Activated naive CD4-positive, alpha-beta T cell treated with anti-CD3 and anti-CD28 coated beads, Interleukin-2, amount 50 U/mL, for 24 hours (primary cell): ENCODE data around the gene RNASE8.
"Not testable (repeated sequence)": the region's sequence is repeated elsewhere in the genome, so short reads cannot be mapped to it uniquely, and the experiment has no call there.

Experiments used
- H3K27ac Mint-ChIP-seq: one replicate; pipeline ENCODE4 v1.8.0; 2021; ENCODE audit warnings: mild to moderate bottlenecking, mixed read lengths
- H3K27me3 Mint-ChIP-seq: one replicate; pipeline ENCODE4 v1.8.0; 2021; ENCODE audit warnings: mixed read lengths
- H3K36me3 Mint-ChIP-seq: one replicate; pipeline ENCODE4 v1.8.0; 2021; ENCODE audit warnings: mixed read lengths
- H3K4me1 Mint-ChIP-seq: one replicate; pipeline ENCODE4 v1.8.0; 2021; ENCODE audit warnings: mixed read lengths
- H3K4me3 Mint-ChIP-seq: one replicate; pipeline ENCODE4 v1.8.0; 2021; ENCODE audit warnings: mild to moderate bottlenecking, mixed read lengths
- H3K9me3 Mint-ChIP-seq: one replicate; pipeline ENCODE4 v1.8.0; 2021; ENCODE audit warnings: mixed read lengths

The RNASE8 gene

GRCh38 chr14:21040370-21040925, 17.2 kb upstream of the RNASE8 start:
- H3K9me3 Mint-ChIP-seq, result no peaks in the 10 kb centered on the region
- no peak overlapping the region for H3K4me3 Mint-ChIP-seq
- peaks cover 9% of the 10 kb centered on the region for H3K4me1 Mint-ChIP-seq
- peaks cover 3% of the 10 kb centered on the region for H3K27me3 Mint-ChIP-seq
- H3K36me3 Mint-ChIP-seq, result no peaks in the 10 kb centered on the region
- H3K27ac Mint-ChIP-seq, result no peak overlapping the region

GRCh38 chr14:21040941-21041340, 16.7 kb upstream of the RNASE8 start:
- H3K27me3 Mint-ChIP-seq, H3K36me3 Mint-ChIP-seq, H3K27ac Mint-ChIP-seq, H3K9me3 Mint-ChIP-seq, H3K4me3 Mint-ChIP-seq, H3K4me1 Mint-ChIP-seq: not testable (repeated sequence)

GRCh38 chr14:21041676-21042433, 15.8 kb upstream of the RNASE8 start, which contains the start of gene RNASE7:
RNASE7 (plus strand) TSS chr14:21042362; CDS start chr14:21042993, 631 bp downstream.
- peaks cover 3% of the 10 kb centered on the region for H3K27me3 Mint-ChIP-seq

DNA sequence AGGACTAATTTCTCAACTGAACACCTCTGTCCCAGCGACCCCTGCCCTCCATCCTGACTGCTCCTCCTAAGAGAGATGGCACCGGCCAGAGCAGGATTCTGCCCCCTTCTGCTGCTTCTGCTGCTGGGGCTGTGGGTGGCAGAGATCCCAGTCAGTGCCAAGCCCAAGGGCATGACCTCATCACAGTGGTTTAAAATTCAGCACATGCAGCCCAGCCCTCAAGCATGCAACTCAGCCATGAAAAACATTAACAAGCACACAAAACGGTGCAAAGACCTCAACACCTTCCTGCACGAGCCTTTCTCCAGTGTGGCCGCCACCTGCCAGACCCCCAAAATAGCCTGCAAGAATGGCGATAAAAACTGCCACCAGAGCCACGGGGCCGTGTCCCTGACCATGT, 14.7 kb upstream of the RNASE8 start:
- Mint-ChIP-seq H3K4me1 (peaks cover 9% of the 10 kb centered on the region), H3K4me3 (no peak overlapping the region), H3K27ac (no peak overlapping the region), H3K9me3 (no peaks in the 10 kb centered on the region), H3K36me3 (no peaks in the 10 kb centered on the region), H3K27me3 (peaks cover 6% of the 10 kb centered on the region)

More at GRCh38 chr14:21041676-21042433, 15.8 kb upstream of the RNASE8 start, which contains the start of gene RNASE7:
- H3K4me3 Mint-ChIP-seq, result no peak within 1 kb of the TSS
- no peaks in the 10 kb centered on the region for H3K36me3 Mint-ChIP-seq
- H3K27ac Mint-ChIP-seq, result peak within 1 kb of the TSS; percentile 42
- H3K9me3 Mint-ChIP-seq, result no peaks in the 10 kb centered on the region
- peaks cover 9% of the 10 kb centered on the region for H3K4me1 Mint-ChIP-seq

GRCh38 chr14:21043387-21043973, 14.1 kb upstream of the RNASE8 start:
- H3K27me3 Mint-ChIP-seq, result peaks cover 6% of the 10 kb centered on the region
- no peak overlapping the region for H3K27ac Mint-ChIP-seq
- H3K36me3 Mint-ChIP-seq, result no peaks in the 10 kb centered on the region
- peaks cover 9% of the 10 kb centered on the region for H3K4me1 Mint-ChIP-seq
- H3K9me3 Mint-ChIP-seq, result no peaks in the 10 kb centered on the region
- no peak overlapping the region for H3K4me3 Mint-ChIP-seq

- peaks cover 9% of the 10 kb centered on the region for H3K4me1 Mint-ChIP-seq
- H3K4me3 Mint-ChIP-seq, result no peak overlapping the region
- H3K9me3 Mint-ChIP-seq, result no peaks in the 10 kb centered on the region
Measured at GRCh38 chr14:21043974-21044618, 13.5 kb upstream of the RNASE8 start.

DNA sequence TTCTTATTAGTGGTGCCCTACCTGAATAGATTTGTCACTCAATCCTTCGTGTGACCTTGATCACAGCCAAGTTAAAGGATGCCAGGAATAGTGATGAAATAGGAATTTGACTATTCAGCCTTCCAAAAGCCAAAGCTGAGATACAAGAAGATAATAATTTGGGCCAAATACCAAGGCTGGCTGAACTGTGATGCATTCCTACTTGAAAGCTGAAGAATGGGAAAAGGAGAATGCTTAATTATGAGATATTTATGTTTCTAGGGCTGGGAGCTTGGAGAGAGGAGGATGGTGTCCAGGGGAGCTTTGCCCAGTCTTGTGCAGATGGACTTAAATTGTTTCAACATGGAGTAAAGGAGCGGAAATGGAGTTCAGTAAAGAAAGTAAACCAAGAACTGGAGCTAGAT, 10.2 kb upstream of the RNASE8 start:
- peaks cover 6% of the 10 kb centered on the region for H3K27me3 Mint-ChIP-seq
- H3K9me3 Mint-ChIP-seq, result no peaks in the 10 kb centered on the region
- peaks cover 9% of the 10 kb centered on the region for H3K4me1 Mint-ChIP-seq
- no peak overlapping the region for H3K27ac Mint-ChIP-seq
- no peaks in the 10 kb centered on the region for H3K36me3 Mint-ChIP-seq
- H3K4me3 Mint-ChIP-seq, result no peak overlapping the region

More at GRCh38 chr14:21043974-21044618, 13.5 kb upstream of the RNASE8 start:
- Mint-ChIP-seq H3K36me3 (no peaks in the 10 kb centered on the region), H3K27ac (no peak overlapping the region), H3K27me3 (peaks cover 6% of the 10 kb centered on the region)

DNA sequence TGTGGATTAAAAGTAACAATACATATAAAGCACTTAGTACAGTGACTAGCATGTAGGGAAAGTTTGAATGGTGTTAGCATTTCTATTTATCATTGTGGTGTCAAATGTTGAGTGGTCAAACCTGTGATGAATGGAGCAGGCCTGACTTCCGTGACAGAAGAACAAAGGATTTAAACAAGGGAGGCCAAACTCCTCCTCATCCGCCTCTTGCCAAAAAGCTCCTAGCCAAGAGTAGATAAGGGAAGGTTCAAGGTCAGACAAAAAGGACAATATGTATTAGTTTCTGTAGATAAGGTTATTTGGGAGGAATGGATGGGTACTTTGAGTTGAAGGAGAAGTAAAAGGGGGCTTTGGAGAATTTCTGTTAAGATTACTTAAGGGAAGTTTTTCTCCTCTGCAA, 9.0 kb upstream of the RNASE8 start:
- Mint-ChIP-seq H3K4me1 (peaks cover 9% of the 10 kb centered on the region), H3K36me3 (no peaks in the 10 kb centered on the region), H3K9me3 (no peaks in the 10 kb centered on the region), H3K4me3 (no peak overlapping the region), H3K27me3 (peaks cover 3% of the 10 kb centered on the region), H3K27ac (no peak overlapping the region)

DNA sequence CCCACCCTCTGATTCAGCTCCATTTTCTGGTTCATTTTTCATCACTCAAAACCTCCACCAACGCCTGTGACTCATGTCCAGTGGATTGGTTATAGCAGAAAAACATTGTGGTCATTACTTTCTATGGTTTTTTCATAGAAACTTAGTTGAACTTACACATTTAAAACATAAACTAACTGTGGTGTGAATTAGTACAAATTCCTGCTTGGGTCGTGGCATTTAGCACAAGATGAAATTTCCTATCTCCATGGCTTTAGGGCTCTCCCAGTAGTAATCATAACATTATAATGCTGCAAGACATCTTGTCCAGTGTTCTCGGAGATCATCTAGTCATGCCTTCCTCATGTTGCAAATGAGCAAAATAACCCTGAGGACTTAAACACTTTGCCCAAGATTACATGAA, 8.3 kb upstream of the RNASE8 start:
- H3K27ac Mint-ChIP-seq, result no peak overlapping the region
- H3K4me1 Mint-ChIP-seq, result peaks cover 6% of the 10 kb centered on the region
- no peak overlapping the region for H3K4me3 Mint-ChIP-seq
- H3K36me3 Mint-ChIP-seq, result no peaks in the 10 kb centered on the region
- H3K27me3 Mint-ChIP-seq, result peaks cover 3% of the 10 kb centered on the region
- H3K9me3 Mint-ChIP-seq, result no peaks in the 10 kb centered on the region

DNA sequence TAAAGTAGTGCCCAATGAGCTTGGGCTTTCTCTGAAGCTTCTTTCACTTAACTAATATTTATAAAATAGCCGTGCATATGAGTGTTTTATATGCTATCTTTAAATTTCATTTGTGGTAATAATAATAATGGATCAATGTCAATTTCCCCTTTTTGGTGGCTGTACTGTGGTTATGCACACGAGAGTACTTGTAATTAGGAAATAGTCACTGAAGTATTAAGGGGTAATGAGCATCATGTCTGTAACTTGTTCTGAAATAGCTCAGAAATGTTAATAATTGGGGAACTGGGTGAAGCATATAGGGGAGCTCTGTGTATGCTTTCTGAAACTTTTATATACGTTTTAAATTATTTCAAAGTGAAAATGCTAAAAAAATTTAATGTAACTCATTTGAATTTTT, 7.0 kb upstream of the RNASE8 start:
- H3K4me3 Mint-ChIP-seq, result no peak overlapping the region
- no peaks in the 10 kb centered on the region for H3K36me3 Mint-ChIP-seq
- no peaks in the 10 kb centered on the region for H3K4me1 Mint-ChIP-seq
- H3K9me3 Mint-ChIP-seq, result no peaks in the 10 kb centered on the region
- no peak overlapping the region for H3K27ac Mint-ChIP-seq
- H3K27me3 Mint-ChIP-seq, result peaks cover 3% of the 10 kb centered on the region

DNA sequence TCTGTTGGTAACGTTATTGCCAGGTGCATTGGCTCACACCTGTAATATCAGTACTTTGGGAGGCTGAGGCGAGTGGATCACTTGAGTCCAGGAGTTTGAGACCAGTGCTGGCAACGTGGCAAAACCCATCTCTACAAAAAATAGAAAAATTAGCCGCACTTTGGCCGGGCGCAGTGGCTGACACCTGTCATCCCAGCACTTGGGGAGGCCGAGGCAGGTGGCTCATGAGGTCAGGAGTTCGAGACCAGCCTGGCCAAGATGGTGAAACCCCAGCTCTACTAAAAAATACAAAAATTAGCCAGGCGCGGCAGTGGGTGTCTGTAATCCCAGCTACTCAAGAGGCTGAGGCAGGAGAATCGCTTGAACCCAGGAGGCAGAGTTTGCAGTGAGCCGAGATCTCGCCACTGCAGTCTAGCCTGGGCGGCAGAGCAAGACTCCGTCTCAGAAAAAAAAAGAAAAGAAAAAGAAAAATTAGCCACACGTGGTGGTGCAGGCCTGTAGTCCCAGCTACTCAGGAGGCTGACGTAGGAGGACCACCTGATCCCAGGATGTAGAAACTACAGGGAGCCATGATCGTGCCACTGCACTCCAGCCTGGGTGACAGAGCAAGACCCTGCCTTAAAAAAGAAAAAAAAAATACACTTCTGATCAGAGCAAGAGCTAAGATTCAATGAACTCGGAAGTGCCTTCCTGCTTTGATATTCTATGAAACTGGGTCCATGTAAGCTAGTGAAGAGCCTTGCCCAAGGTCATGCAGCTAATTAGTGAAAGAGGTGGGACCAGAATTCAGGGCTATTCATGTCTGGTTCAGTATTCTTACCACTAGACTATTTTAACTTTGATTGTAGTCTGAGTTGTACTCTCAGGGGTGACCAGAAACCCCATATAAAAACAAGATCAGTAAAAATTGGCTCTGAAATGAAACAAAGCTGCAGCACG, 4.2 kb upstream of the RNASE8 start:
- no peak overlapping the region for H3K27ac Mint-ChIP-seq

DNA sequence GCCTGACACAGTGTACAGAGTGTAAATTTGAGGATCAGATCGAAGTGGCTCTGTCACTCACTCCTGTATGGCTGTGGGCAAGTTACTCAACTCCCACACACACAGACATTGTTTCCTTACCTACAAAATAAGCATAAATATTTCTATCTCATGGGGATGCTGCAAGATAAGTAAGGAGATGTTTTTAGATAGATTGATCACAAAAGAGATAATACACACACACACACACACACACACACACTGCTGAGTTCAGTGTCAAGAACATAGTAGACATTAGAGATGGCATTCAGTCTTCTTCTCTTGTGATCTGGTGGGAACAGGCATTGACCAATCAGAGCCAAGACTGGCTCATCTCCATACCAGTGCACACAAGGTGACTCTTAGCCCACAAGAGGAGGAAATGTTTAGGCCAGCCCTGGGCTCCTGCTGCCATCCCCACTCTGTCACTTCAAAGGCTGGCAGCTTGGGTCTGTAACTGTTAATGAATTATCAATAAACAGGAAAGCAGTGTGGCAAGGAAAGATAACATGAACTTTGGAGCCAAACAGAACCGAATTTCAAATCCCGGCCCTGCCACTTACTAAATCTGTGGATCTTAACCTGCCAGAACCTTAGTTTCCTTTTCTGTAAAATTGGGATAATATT, 3.4 kb upstream of the RNASE8 start:
- Mint-ChIP-seq H3K4me3 (no peak overlapping the region), H3K27ac (no peak overlapping the region), H3K4me1 (no peaks in the 10 kb centered on the region), H3K36me3 (no peaks in the 10 kb centered on the region), H3K9me3 (no peaks in the 10 kb centered on the region), H3K27me3 (no peaks in the 10 kb centered on the region)

More for the DNA sequence above, 4.2 kb upstream of the RNASE8 start:
- no peaks in the 10 kb centered on the region for H3K36me3 Mint-ChIP-seq
- no peaks in the 10 kb centered on the region for H3K4me1 Mint-ChIP-seq
- H3K4me3 Mint-ChIP-seq, result no peak overlapping the region
- no peaks in the 10 kb centered on the region for H3K9me3 Mint-ChIP-seq
- H3K27me3 Mint-ChIP-seq, result no peaks in the 10 kb centered on the region

DNA sequence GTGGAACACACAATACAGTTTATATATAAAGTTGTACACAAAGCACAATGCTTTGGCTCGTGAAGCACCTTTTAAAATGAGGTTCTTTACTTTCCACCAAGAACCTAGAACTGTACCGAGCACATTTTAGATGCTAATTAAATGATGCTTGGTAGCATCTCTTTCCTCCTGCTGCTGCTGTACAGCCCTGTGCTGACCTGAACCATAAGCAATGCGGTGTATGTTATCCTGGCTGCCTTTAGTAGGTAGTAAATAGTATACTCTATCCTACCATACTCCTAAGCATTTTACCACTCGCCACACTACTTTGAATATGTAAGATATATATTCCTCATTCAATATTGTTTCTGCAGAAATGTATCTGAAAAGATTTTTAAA, 2.9 kb upstream of the RNASE8 start:
- no peaks in the 10 kb centered on the region for H3K9me3 Mint-ChIP-seq
- no peaks in the 10 kb centered on the region for H3K4me1 Mint-ChIP-seq
- peaks cover under 1% of the 10 kb centered on the region for H3K27me3 Mint-ChIP-seq
- H3K27ac Mint-ChIP-seq, result no peak overlapping the region
- H3K36me3 Mint-ChIP-seq, result no peaks in the 10 kb centered on the region
- H3K4me3 Mint-ChIP-seq, result no peak overlapping the region

DNA sequence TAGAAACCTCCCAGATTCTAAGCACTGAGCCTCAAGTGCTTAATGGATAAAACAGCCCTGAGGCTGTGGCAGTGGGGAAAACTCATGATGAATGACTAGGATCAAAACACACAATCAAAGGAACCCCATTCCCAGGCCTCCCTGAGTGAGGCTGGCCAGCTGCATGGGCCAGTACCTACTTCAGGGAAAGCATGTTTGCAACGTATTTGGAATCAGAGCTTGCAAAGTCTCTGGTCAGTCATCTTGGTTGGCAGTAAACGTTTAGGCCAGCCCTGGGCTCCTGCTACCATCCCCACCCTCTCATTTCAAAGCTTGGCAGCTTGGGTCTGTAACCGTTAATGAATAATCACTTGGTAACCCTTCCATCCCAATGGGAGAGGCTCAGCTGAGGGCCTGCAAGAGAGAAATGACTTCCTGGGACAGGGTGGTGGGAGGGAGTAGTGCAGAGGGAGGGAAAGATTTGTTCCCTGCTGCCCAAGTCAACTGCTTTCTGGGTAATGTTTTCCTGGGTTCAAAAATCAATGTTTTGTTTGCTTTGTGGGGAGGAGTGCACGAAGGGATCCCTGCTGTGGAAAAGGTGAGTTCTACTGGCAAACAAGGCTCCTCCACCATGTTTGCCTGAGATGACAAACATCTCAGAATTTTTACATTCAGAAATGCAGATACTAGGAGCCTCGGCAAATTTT, 2.0 kb upstream of the RNASE8 start:
- Mint-ChIP-seq H3K4me1 (no peaks in the 10 kb centered on the region), H3K27me3 (peaks cover 2% of the 10 kb centered on the region), H3K27ac (no peak overlapping the region), H3K36me3 (no peaks in the 10 kb centered on the region), H3K4me3 (no peak overlapping the region), H3K9me3 (no peaks in the 10 kb centered on the region)
